ENCODE data around the gene WBP4.
"Not testable (repeated sequence)": the region's sequence is repeated elsewhere in the genome, so short reads cannot be mapped to it uniquely, and the experiment has no call there.

WBP4 gene, protein sequence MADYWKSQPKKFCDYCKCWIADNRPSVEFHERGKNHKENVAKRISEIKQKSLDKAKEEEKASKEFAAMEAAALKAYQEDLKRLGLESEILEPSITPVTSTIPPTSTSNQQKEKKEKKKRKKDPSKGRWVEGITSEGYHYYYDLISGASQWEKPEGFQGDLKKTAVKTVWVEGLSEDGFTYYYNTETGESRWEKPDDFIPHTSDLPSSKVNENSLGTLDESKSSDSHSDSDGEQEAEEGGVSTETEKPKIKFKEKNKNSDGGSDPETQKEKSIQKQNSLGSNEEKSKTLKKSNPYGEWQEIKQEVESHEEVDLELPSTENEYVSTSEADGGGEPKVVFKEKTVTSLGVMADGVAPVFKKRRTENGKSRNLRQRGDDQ

DNA sequence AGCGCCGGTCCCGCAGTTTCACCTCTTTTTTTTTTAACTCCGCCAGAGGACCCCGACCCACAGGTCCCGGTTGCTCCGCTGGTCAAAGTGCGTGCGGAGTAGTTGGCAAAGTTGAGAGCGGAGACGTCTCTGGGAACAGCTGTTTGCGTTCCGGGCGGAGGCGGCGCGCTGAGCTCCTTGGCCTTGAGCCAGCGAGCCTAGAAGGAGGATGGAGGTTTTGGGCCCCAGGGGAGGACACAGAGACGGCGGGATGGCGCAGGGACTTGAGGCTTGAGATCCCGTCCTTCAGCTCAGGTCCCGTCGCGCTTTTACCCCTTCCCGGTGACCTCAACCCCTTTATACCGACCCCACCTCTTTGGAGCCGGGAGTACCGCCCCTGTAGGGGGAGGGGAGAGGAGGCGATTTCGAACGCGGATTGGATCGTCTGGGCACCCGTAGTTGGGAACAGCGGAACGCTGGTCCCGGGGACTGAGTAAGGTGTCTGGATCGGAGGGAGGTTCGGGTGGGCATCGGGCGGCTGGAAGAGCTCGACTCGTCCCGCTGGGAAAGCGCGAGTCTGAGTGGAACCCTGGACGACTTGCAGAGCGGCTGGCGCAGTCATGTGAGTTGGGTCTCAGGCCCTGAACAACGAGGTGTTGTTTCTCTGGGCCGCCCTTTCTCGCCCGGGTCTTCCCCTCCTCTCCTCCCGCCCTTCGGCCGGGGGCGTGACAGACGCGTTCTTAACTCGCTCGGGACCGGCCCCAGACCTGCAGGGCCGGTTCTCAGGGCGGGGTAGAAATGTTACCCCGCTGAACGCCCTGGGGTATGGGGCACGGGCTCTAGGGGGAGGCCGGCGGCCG, at the start of gene WBP4:
Gene WBP4, plus strand, starts transcription at position 435 of the 839 bp plus-strand sequence. Its CDS starts 165 bp downstream, at position 600.
- FAIRE-seq, result peak; percentile 93

GRCh38 chr13:41012536-41012935, 48.8 kb upstream of the WBP4 start:
- no peak for FAIRE-seq

DNA sequence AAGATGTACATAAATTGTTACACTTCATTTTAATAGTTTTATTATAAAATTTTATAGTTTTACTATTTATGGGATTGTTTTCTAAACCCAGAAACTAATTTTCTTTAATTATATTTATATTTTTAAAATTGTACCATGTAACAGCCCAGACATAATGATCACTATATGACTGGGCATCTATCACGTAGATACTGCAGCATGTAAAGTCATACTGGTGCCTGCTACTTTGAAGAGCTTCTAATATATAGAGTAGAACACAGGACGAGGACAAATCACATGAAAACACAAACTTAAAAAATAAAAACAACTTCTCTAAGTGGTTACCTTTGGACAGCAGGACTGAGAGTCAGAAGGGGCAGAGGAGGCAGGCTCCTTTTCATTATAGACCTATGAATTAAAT, 47.5 kb upstream of the WBP4 start:
- FAIRE-seq, result no peak

DNA sequence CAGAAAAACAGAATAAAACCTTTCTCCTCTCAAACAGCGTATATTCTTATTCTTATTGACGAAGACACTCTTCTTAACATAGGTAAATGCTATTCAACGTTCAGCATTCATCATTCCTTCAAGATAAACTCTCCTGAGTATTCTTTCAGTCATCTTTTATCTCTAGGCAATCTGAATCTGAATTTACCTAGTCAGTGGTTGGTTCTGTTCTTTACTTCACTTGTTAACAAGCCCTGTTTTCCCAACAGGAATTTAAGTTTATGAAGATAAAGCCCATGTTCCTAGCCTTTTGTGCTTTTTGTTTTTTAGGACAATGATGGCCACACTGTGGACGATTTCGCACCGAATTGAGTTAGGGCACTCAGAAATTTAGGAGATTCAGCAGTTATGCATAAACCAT, 45.4 kb upstream of the WBP4 start:
- no peak for FAIRE-seq

GRCh38 chr13:41017159-41017558, 44.1 kb upstream of the WBP4 start:
- no peak for FAIRE-seq

GRCh38 chr13:41017817-41018601, 43.3 kb upstream of the WBP4 start:
- peak; percentile 72 for FAIRE-seq

GRCh38 chr13:41018602-41018948, 42.7 kb upstream of the WBP4 start:
- FAIRE-seq, result peak; percentile 15

GRCh38 chr13:41019011-41019487, 42.3 kb upstream of the WBP4 start, which contains the start of gene ELF1:
TSS of gene ELF1 (minus strand) at chr13:41019316. CDS start at chr13:40982054, 37,262 bp downstream.
- no peak for FAIRE-seq

- FAIRE-seq, result no peak
These were observed 41.5 kb upstream of the WBP4 start for GRCh38 chr13:41019578-41020347.

GRCh38 chr13:41025518-41025917, 35.8 kb upstream of the WBP4 start:
- FAIRE-seq, result no peak

DNA sequence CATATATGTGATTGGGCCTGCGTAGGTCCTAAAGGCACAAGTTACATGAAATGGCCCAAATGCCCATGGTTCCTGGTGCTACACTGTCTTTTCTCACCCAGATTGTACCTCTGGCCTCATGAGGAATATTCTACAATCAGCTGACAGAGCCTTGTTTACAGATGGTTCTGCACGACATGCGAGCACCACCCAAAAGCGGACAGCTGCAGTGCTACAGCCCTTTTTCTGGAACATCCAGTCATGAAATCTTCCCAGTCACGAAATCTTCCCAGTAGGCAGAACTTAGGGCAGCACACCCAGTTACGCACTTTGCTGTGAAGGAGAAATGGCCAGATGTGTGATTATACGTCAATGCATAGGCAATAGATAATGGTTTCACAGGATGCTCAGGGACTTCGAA, 34.5 kb upstream of the WBP4 start:
- no peak for FAIRE-seq

- no peak for FAIRE-seq
These were observed 33.3 kb upstream of the WBP4 start for GRCh38 chr13:41028051-41028450.

DNA sequence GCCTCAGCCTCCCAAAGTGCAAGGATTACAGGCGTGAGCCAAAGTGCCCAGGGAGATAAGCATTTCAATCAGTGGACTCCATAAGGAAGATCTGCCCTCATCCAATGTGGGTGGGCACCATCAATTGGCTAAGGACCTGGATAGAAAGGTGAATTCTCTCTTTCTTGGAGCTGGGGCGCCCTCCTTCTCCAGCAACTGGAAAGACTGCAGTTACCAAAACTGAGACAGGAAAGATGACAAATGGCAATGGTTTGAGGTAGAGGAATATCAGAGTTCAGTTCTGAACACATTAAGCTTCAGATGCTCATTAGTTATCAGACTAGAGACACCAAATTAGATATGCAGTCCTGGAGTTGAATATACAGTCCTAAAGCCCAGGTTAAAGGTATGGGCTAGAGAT, 31.7 kb upstream of the WBP4 start:
- FAIRE-seq, result no peak

DNA sequence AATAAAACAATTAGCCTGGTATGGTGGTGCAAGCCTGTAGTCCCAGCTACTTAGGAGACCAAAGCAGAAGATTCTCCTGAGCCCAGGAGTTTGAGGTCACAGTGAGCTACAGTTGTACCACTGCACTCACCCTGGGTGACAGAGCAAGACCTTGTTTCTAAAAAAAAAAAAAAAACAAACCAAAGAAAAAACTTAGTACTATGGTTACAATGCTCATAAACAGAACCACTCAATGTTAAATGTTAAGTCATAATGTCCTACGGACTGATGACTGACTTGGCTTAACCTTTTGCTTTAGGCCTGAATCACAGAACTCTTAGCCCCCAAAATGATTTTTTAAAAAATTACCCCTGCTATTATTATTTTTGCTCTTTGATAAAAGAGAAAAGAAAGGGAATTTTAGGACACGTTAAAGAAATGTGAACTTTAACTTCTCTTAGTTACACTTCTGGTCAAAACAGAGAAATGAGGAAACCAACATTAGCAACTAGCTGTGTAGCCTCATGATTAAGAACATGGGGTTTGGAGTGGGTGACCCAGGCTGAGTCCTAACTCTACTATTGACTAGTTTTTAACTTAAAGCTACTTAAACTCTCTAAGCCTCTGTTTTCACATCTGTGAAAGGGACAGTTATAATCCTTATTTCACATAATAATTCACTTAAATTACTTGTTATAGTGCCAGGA, 28.5 kb upstream of the WBP4 start:
- no peak for FAIRE-seq

DNA sequence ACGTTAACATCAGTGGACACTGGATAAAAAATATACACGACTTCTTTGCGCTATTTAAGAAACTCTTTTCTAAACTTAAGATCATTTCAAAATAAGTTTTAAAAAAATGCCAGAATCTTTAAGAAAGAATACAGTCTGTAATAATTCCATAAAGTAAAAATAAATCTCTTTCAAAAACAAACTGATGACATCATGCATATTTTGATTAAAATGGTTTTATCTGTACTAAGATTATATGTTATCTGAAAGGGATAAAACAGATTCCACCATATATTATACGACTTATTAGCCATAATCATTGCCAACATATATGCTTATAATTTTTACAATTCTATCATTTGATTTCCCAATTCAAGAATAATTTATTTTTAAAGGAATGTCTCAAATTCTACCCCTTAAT, 26.9 kb upstream of the WBP4 start:
- peak; percentile 25 for FAIRE-seq

DNA sequence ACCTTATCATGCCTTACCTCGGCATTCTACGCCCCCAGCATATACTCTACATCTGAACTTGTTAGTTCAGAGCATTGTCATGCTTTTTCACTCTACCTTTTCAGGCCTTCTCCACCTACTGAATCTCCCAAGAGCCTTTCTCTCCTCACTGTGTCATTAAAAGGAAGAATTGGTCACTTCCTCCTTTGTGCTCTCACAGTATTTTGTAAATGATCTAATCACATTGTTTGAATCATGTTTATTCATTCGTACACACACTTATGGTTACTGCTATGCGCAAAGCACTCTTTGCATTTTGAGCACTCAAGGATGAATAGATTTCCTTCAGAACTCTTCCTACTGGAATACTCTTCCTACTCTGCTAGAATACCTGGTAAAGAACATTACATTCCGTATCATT, 26.4 kb upstream of the WBP4 start:
- FAIRE-seq, result no peak

- FAIRE-seq, result not testable (repeated sequence)
These were observed 24.8 kb upstream of the WBP4 start for GRCh38 chr13:41036557-41036956.

GRCh38 chr13:41039746-41040145, 21.6 kb upstream of the WBP4 start:
- no peak for FAIRE-seq

DNA sequence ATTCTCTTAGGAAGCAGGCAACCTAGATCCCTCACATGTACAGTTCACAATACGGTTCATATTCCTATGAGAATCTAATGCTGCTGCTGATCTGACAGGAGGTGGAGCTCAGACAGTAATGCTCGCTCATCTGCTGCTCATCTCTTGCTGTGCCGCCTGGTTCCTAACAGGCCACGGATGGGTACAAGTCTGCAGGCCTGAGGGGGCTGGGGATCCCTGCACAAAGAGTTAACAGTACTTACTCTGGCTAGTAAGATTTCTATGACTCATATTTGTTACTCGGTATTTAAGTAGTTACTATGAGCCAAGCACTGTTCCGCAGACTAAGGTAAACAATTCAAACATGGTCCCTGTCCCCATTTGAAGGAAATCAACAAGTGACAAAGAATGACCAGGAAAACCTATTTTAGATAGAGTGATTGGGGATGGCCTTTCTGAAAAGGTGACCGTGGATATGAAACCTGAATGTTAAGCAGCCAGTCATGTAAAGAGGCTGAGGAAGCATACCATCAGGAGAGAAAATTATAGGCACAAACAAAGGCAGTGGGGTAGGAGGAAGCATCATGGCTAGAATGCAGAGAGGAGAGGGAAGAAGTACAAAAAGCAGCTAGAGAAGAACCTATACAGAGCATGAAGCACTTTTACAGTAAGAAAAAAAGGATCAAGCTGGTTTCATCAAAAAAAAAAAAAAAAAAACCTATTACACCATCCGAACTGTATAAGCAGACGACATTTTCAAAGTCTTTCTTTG, 20.6 kb upstream of the WBP4 start:
- FAIRE-seq, result no peak

DNA sequence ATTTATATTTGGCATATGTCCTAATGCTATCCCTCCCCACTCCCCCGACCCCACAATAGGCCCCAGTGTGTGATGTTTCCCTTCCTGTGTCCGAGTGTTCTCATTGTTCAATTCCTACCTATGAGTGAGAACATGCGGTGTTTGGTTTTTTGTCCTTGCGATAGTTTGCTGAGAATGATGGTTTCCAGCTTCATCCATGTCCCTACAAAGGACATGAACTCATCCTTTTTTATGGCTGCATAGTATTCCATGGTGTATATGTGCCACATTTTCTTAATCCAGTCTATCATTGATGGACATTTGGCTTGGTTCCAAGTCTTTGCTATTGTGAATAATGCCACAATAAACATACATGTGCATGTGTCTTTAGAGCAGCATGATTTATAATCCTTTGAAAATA, 18.9 kb upstream of the WBP4 start:
- FAIRE-seq, result not testable (repeated sequence)

GRCh38 chr13:41048640-41049039, 12.7 kb upstream of the WBP4 start:
- FAIRE-seq, result no peak

Measured in G401.6 (cell line).